Ovary (tissue), 9 donors: ENCODE data around the gene MYOF. TPM values are rescaled to one million over a fixed set of nuclear protein-coding genes. Genes with fewer than 3 reads are reported as not detected.

Experiments used
- DNase-seq, 5 donors: peaks; one replicate each; pipeline ENCODE4 v3.0.0-alpha.2; 2019 to 2020
- H3K27ac ChIP-seq, 2 donors: fragments of 200-600 bp; one replicate each; pipeline versions ENCODE4 v1.5.1 to v1.8.0; 2019 to 2022
- H3K27me3 ChIP-seq: fragments of 200-600 bp; one replicate; pipeline ENCODE4 v1.8.0; 2022
- H3K36me3 ChIP-seq: fragments of 200-600 bp; sonication (generic); one replicate; pipeline ENCODE4 v1.5.1; 2019
- H3K4me1 ChIP-seq: one replicate; pipeline ENCODE4 v1.8.1; 2013; ENCODE audit warnings: mild to moderate bottlenecking, moderate library complexity; ENCODE audit not compliant: insufficient read depth
- H3K4me3 ChIP-seq: fragments of 200-600 bp; sonication (generic); one replicate; pipeline ENCODE4 v1.5.1; 2017
- H3K9me3 ChIP-seq, 2 donors: fragments of 200-600 bp in 1 of 2; sonication (generic) in 1 of 2; one replicate each; pipeline versions ENCODE4 v1.5.1 to v1.8.1; 2013 to 2019; ENCODE audit warnings: mild to moderate bottlenecking in 1 of 2, moderate library complexity in 1 of 2
- CTCF ChIP-seq, 3 donors: fragments of 450-650 bp in 2 of 3; fragments of 200-600 bp in 1 of 3; IDR thresholded peaks; one replicate each; pipeline versions ENCODE4 v1.5.1 to v1.8.0; 2016 to 2022; ENCODE audit warnings: antibody characterized with exemption in 3 of 3, mild to moderate bottlenecking in 1 of 3
- EP300 ChIP-seq: sonication (generic); formaldehyde crosslinking; IDR thresholded peaks from one replicate; pipeline ENCODE4 v1.6.1; 2017; ENCODE audit warnings: antibody characterized with exemption
- POLR2A ChIP-seq: fragments of 450-650 bp; IDR thresholded peaks from one replicate; pipeline ENCODE4 v1.6.1; 2017; ENCODE audit warnings: antibody characterized with exemption, mild to moderate bottlenecking, moderate library complexity
- WGBS, 3 donors: extraction: QIAGEN DNeasy Blood & Tissue Kit in 1 of 3; methylation state at CpG; one replicate each; pipeline versions ENCODE4 v1.1.5 to v1.1.7; 2013 to 2017; 5-methylcytosine and 5-hydroxymethylcytosine counted together
- intact Hi-C, 4 donors: fragments of 100-400 bp; cut with DNase I; formaldehyde crosslinking; loops; one replicate each; pipeline versions ENCODE4 v1.11.0 to v1.15.1; 2022 to 2023
- polyA plus RNA-seq, 2 donors: library from polyadenylated mRNA; stranded (reverse); fragments of 200-250 nt in 1 of 2; fragments of 350-450 nt in 1 of 2; fragmentation: Illumina TruSeq in 1 of 2; extraction: RNeasy Lipid Tissue Mini Kit (QIAGEN cat#74804) in 1 of 2; gene quantifications; one replicate each; pipeline ENCODE4 v1.2.3, GENCODE V29; 2013 to 2014
- total RNA-seq, 7 donors: library from RNA; depleted of rRNA in 2 of 7; stranded (reverse); fragments of >200 nt in 2 of 7; fragmentation: NEBNext Ultra II Directional in 3 of 7; extraction: Animal tissue kit (Norgen Biotek cat#: 25700) in 3 of 7; gene quantifications; one replicate each; pipeline versions ENCODE4 v1.1.0 to v1.2.4, GENCODE V29; 2016 to 2023
- donor health status: DM: no; HTN: no; CAD: no; lungs with moderate emphysema.
- donor health status: DM: no; HTN: no; CAD: no.
- donor health status: Bipolar disorder and iron deficiency.
- donor health status: DM: yes; HTN: yes; CAD: no.
- donor health status: DM: no; HTN: no; CAD: no.
- donor health status: DM: yes; HTN: yes; CAD: no.

Gene MYOF
- total and polyA plus RNA-seq, 9 donors: 7.9 to 89.0 (median 45.7) TPM

- Histone ChIP-seq H3K27me3 (no peaks in the 10 kb centered on the region), H3K9me3 (no peaks in the 10 kb centered on the region), H3K4me1 (no peaks in the 10 kb centered on the region), H3K4me3 (no peak overlapping the region), H3K36me3 (no peaks in the 10 kb centered on the region), H3K27ac (no peak overlapping the region)
- WGBS, 3 donors: 77 to 85% (median 79%) methylated on average over 7 of the region's 7 CpGs
- intact Hi-C loops: no loop called here
- TF ChIP-seq POLR2A: no peak
- no peak for DNase-seq
Measured at GRCh38 chr10:93451244-93451947, 30.7 kb downstream of the MYOF start.

GRCh38 chr10:93447970-93448369 is 34.2 kb downstream of the MYOF start:
- TF ChIP-seq POLR2A (no peak), EP300 (no peak), CTCF (IDR thresholded peaks at IDR 0.05) (no peak)
- intact Hi-C loops: no loop called here
- Histone ChIP-seq H3K36me3 (no peaks in the 10 kb centered on the region), H3K9me3 (no peaks in the 10 kb centered on the region), H3K27me3 (no peaks in the 10 kb centered on the region), H3K27ac (no peak overlapping the region), H3K4me1 (peaks cover 7% of the 10 kb centered on the region), H3K4me3 (no peak overlapping the region)
- 64 to 90% (median 64%) methylated on average over 3 of the region's 3 CpGs for WGBS, 3 donors
- DNase-seq: no peak

- no peak for TF ChIP-seq POLR2A
- no peak for TF ChIP-seq EP300
- TF ChIP-seq CTCF (IDR thresholded peaks at IDR 0.05): no peak
- Histone ChIP-seq H3K4me1 (peaks cover 7% of the 10 kb centered on the region), H3K27me3 (no peaks in the 10 kb centered on the region), H3K4me3 (no peak overlapping the region), H3K36me3 (no peaks in the 10 kb centered on the region), H3K9me3 (no peaks in the 10 kb centered on the region), H3K27ac (no peak overlapping the region)
- WGBS, 3 donors: 77 to 86% (median 84%) methylated on average over 6 of the region's 6 CpGs
- intact Hi-C loops: no loop called here
- no peak for DNase-seq
Measured at GRCh38 chr10:93447019-93447418, 35.1 kb downstream of the MYOF start.

GRCh38 chr10:93445978-93446720 is 36.0 kb downstream of the MYOF start:
- Histone ChIP-seq H3K27me3 (no peaks in the 10 kb centered on the region), H3K36me3 (no peaks in the 10 kb centered on the region), H3K9me3 (no peaks in the 10 kb centered on the region), H3K4me1 (peaks cover 7% of the 10 kb centered on the region), H3K4me3 (no peak overlapping the region), H3K27ac (peak overlapping the region in 1 of 2 donors; percentile 57)
- TF ChIP-seq CTCF (IDR thresholded peaks at IDR 0.05) (no peak), EP300 (no peak), POLR2A (no peak)
- 48 to 70% (median 59%) methylated on average over 7 of the region's 7 CpGs for WGBS, 3 donors
- intact Hi-C loops: no loop called here
- peak in 1 of 5 donors; percentile 38 for DNase-seq
